Measurements from ENCODE around the gene NSD1.

Gene NSD1

DNA sequence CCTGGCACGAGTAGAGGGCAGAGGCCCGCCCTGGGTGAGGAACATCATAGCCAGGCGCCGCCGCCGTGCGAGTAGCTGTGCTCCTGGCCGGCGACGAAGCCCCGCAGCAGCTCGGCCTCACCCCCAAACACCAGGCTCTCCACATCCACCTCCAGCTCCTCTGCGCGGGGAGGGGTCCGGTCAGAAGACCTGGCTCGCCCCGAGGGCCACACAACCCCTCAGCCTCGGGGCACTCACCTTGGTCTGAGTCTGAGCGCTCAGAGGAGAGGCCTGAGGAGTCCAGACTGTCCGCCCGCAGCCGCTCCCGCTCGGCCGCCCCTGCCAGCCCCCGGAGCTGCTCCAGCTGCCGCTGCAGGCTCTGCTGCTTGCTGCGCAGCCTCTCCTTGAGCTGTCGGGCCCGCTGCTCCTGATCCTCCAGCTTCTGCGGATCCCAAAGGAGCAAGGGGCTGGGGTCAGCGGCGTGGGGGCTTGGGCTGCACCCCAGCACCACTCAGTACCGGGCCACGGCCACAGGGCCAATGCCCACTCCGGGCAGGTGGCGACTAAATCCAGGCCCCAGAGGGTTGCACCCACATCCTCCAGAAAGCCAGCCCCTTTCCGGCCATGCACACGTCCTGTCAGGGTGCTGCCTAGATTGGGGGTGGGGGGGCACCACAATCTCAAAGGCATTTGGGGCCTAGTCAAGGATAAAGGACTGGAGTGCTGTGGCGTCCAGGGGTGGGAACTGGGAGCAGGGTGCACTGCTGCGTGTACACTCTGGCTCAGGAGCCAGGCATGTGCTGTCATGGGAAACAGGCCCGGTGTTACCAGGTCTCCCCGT, 174.2 kb downstream of the NSD1 start:
- DNase-seq (ENCODE audit: low read depth in 2 of 2), result no peak

DNA sequence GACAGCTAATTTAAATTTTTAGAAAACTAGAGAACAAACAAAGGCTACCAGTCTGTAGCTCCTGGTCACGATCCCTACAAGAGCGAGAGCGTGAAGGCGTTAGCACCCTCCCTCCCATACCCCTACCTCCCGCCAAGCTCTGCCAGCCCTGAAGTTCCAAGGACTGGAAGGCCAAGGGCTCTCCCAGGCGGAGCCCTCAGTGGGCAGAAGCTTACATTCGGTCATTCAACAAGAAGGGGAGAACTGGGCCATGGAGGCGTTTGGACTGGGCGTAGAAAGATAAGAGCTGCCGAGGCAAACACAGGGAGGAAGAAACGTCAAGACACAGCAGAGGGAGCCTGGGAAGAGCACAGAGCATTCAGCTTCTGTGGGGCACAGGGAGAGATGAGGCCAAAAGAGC, 175.2 kb downstream of the NSD1 start:
- no peak for DNase-seq (ENCODE audit: low read depth in 2 of 2)

DNA sequence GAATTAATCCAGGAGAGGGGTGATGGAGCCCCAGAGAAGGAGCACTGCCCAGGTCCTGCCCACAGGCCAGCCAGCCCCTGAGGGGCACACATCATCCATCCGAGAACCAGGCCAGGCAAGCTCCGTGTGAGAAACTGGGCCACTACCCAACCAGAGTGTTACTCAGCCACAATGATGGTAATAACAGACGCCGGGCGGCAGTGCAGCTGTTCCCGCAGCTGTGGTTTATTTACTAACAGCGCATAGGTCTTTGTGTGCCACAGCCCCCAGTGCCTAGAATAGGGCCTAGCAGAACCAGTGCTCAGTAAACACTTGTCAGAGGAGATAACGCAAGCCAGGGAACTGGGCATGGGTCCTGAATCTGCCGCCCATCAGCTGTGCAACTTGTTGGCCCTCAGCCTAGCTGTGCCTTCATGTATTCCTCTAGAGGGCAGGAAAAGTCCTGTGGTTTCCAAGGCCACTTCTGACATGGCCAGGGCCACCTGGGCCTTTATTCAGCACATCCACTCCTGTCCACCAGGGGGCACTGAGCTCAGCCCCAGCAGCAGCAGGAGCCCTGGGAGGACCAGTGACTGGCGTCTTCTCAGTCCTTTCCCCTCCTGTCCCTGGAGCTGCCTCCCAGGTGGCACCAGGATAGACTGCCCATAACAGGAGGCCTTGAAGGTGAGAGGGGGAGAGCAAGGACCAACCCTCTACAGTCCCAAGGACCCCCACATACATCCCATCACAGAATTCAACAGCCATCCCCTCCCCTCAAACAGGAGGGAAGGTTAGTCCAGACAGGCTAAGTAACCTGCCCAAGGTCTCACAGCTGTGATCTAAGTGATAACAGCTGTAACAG, 176.0 kb downstream of the NSD1 start:
- no peak for DNase-seq (ENCODE audit: low read depth in 2 of 2)

DNA sequence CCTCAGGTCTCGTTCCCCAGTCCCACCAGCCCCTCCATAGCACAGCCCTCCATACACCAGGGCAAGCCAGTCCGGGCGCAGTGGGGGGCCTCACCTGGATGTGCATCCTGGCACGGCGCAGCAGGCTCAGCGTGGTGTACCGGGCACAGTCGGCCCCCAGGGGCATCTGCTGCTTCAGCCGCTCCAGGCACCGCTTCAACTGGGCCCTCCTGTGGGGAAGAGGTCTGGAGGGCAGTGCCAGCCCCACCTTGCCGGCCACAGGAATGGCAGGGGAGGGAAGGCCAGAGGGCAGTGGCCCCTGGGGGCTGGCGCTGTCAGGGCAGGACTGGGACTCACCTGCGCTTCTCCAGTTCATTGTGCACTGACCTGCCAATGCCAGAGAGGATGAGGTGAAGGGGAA, 176.8 kb downstream of the NSD1 start:
- DNase-seq (ENCODE audit: low read depth in 2 of 2), result no peak

DNA sequence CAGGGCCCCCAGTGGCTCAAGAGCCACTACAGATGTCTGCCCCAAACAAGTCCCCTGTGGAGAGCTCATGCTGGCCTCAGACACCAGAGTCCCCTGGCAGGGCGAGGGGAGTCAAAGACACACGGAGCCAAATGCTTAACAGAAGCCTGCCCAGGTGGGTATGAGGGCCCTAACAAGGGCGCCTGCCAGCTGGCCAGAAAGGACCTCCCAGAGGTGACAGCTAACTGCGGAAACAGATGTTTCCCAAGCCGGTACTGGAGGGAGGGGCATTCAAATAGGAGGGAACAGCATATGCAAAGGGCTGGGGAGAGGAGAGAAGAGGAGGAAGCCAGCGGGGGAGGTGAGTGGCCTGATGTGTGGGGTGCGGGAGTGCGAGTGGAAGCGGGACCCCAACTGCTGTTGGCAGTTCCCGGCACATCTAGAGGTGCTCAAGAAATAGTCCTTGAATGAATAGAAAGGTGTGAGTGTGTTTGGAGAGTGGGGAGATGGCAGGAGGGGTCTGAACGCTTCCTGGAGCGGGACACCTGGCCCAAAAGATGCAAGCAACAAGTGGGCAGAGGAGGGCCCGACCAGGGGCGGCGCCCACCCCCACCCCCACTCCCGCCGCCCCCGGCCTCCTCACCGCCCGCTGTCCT, 177.3 kb downstream of the NSD1 start:
- DNase-seq (ENCODE audit: low read depth in 2 of 2), result no peak

DNA sequence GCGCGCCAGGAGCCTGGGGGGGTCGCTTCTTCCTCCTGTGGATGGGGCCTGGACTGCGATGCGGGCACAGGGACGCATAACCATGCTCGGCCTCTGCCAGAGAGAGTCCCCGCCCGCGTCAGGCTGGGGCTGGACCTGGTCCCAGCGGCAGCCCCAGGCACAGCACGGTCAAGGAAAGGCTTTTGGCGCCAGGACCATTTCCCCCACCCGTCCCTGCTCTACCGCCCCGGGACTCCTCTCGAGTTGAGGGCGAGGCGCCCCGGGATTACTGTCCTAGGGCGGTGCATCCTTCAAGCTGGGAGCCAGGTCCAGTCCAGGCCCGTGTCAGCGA, 177.8 kb downstream of the NSD1 start:
- no peak for DNase-seq (ENCODE audit: low read depth in 2 of 2)

DNA sequence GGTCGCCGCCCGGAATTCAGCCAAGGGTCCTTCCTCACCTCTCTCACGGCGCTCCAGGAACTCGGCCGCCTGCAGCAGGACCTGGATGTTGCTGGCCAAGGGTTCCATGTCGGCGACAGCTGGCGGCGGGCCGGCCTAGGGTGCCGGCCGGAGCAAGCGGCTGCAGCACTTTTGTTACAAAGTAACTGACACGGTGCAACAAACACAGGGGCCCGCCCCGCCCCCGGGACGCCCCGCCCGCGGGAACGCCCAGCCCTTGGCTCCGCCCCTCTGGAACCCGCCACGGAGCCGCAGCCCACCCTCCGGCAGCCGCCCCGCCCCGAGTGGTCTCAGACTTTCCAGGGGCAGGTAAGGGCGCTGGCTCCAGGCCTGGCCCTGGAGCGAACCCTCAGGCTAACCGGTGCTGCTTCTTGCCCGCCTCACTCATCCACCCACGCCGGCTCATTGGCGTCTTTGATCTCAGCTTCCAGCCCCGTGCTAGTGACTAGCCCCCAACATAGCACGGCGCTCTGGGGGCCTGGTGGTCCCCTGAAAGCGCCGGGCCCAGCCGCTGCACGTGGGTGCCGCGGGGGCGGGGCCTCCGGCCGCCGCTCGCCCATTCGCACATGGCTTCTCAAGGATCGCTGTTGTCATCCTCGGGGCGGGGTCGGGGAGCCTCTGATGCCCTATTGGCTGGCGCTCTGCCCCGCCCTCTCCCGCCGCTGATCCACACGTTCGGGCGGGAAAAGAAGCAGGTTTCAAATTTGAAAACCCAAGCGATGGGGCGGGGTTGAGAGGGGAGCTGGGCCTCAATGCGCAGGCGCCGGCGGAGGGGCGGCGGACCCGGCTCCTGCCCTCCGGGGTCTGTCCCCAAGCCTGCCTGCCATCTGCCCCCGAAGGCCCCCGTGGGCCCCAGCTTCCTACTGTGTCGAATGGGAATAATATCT, 178.4 kb downstream of the NSD1 start, which contains the start of gene MXD3:
Gene MXD3, minus strand, starts transcription at position 176 of the 926 bp plus-strand sequence. Its CDS starts 68 bp downstream, at position 108.
- peak; percentile 83 to 85 for DNase-seq (ENCODE audit: low read depth in 2 of 2)

DNA sequence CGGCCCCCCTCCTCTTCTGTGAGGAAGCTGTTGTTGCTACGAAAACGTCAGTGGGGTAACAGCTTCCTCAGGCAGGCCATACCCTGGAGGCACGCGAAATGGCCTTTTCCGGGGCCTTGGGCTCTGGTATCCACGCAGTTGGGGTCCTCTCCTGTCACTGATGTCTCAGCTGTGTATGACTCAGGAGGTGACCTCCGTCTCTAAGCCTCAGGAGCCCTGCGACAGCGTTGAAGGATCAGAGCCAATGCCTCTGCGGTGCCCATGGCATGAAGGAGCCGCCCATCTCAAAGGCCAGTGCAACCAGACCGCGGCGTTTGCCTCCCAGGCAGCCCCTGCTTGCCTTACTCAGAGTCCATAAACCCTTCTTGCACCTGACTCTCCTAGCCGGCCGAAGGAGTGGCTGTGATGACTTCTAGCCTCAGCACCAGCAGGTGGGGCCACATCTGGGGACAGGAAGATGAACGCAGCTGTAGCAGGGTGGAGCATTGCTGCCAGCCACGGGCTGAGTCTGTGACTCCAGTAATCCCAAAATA, 179.1 kb downstream of the NSD1 start:
- DNase-seq (ENCODE audit: low read depth in 2 of 2), result no peak

DNA sequence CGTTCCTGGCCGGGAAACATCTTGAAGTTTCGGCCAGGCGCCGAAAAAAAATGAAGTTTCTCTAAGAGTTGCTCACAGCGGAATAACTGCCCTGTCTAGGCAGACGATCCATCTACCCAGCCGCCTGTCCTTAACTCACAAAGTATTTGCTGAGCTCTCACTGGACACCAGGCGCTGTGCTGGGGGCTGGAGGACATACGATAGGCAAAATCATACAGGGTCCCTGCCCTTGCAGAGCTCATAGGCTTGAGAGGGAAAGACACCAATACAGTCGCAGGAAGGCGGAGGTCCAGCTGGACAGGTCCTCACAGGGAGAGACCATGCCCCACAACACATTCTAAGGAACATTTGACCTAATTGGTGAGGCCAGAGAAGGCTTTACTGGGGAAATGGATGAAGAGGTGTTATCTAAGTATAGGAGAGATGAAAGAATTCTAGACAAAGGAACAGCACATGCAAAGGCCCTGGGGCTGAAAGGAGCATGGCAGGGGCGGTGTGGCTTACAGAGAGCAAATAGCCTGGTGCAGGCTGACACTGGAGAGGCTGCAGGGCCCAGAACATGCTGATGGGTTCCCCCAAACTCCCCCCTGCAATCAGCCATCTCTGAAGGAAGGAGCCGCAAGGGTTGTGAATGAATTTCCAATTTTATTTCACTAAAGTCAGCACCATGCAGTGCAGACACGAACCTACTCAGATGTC, 180.1 kb downstream of the NSD1 start:
- no peak for DNase-seq (ENCODE audit: low read depth in 2 of 2)

DNA sequence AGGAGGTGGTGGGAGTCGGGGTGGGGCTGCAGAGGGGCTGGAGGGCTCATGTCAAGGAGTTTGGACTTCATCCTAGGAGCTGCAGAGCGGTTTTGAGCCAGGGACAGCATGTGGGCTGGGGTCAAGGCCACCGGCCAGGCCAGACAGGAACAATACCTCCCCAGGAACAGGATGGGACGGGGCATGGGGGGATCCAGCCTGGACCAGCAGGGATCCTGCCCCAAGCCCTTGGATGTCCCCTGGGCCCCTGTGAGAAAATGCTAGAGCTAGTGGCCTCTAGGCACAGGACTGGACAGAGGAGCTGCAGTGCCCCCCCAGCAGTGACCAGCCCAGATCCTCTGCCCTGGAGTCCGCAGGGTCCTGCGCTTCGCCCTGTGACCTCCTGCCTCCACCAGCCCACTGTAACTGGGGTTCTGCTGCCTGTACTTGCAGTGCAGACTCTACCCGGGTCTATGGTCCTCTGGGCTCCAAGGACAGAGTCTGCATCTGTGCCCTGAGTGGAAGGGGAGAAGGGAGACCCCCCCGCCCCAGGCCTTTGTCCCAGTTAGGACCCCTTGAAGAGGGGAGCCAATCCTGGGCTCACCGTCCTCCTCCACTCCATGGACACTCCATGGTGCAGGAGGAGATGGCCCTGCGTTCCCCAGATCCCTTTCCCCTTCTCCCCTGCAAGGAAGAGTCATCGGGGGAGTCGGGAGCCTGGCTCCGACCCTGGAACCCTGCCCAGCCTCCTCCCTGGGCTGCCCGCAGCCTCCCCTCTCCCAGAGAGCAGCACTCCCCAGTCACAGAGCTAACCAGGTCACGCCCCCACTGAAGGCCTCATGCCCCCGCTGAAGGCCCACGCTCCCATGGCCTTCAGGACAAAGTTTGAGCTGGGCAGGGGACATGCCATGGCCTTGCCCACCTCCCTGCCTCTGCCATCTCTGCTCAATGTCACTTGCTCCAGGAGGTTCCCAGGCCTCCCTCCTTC, 181.1 kb downstream of the NSD1 start:
- DNase-seq (ENCODE audit: low read depth in 2 of 2), result no peak

DNA sequence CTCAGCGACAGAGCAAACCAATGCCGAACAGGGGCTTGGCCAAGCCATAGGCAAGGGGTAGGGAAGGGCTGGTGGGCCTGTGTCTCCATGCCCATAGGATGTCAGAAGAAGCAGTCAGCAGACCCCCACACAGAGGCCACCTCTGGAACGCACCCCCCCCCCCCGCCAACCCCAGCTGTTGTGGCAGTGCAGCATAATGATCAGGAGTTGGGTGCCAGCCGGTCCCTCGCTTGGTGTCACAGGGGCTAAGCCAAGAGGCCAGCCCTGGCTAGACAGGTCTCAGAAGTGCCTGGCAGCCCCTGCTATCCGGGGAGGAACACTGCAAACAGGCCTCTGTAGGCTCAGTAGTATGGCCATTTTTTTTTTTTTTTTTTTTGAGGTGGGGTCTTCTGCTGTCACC, 181.8 kb downstream of the NSD1 start:
- DNase-seq (ENCODE audit: low read depth in 2 of 2), result no peak

DNA sequence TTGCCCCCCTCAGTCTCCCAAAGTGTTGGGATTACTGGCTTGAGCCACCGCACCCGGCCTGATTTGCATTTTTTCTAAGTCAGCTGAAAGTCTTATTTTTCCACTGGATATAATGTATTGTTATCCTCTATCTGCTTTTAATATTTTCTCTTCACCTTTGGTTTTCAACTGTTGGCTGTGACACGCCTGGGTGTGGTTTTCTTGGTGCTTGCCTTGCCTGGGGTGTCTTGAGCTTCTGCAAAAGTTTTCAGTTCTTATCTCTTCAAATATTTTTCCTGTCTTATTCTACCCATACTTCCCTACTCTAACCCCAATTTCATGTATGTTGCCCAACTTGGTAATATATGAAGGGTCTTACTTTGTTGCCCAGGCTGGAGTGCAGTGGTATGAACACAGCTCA, 182.4 kb downstream of the NSD1 start:
- no peak for DNase-seq (ENCODE audit: low read depth in 2 of 2)

DNA sequence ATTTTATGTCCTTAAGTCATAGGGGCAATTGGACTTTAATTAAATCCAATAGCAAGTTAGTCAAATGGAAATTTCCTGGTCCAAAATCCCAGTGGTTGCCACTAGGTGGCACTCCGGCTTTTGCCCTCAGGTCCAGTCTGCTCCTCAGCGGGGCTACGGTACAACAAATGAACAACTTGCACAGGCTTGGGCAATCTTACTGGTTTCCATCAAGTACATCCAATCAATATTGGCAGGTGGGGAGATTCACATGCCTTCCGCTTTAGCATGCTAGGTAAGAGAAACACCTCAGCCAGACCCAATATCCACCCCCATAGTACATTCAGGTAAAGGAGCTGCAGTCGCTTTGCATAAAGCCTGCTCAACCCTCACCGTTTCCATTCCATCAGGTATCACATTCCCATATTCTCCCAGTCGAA, 184.4 kb downstream of the NSD1 start:
- peak; percentile 21 to 31 for DNase-seq (ENCODE audit: low read depth in 2 of 2)

DNA sequence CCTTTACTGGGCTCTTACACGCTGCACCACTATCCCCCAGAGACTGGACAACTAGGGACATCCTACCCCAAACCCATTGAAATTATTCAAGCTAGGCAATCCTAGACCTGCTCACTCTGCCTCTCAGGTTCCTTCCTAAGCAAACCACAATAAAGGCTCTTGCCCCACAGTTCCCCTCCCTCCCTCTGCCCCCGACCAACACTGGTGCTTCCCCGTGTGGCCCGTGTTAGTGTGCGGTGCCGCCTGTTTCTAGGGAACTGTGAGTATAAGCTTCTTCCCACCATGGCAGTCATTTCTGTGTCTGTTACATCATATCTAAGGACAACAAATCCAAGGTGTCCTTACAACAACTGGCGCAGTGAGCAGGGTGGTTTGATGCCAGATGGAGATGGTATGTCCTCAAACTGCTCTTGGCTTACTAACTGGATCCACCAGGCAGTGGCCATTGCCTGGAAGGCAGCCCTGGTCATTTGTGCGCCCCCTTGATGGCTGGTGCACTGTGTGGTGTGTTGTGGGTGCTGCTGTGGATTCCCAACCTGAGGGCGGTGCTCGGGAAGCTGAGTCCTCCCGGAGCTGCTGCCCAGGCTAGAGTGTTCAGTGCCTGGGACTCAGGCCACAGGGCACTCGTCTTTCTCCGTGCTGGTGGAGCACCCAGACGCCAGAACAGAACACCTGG, 186.5 kb downstream of the NSD1 start:
- DNase-seq (ENCODE audit: low read depth in 2 of 2), result no peak

DNA sequence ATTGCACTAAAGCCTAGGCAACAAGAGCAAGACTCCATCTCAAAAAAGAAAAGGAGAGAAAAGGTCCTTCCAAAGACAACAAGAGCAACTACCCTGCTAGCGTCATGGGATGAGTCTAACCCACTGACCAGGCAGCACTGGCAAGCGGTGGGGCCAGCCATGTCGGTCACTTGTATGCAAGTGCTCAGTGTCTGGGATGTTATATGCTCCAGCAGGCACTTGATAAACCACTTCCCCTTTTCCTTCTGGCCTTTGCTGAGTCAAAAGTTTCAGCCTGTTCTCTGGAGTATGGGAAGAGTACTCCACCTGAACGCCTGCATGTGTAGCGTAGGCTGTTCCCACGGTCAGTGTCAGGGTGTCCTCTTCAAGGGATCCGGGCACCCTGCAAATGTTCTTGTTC, 187.3 kb downstream of the NSD1 start:
- no peak for DNase-seq (ENCODE audit: low read depth in 2 of 2)

DNA sequence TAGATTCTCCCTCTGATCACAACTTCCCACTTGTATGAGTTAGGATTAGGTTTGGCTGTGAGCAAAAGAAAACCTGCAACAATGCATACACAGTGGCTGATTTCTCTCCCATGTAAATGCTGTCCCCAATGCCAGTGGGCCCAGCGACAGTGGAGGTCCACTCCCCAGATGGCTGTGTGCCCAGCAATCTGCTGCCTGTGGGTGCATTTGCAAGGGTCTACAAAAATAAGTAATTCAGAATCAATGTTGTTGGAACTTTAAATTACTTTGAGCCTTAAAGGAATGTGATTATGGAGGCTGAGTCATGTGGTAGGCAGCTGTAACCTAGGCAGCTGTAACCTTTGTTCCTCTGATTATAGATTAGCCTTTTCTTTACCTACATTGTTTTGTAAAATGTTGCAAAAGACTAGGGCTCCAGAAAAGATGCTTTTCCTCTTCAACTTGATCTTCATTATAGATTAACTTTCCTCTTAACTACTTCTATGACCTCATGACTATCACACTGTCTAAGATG, 192.4 kb downstream of the NSD1 start:
- no peak for DNase-seq (ENCODE audit: low read depth in 2 of 2)

DNA sequence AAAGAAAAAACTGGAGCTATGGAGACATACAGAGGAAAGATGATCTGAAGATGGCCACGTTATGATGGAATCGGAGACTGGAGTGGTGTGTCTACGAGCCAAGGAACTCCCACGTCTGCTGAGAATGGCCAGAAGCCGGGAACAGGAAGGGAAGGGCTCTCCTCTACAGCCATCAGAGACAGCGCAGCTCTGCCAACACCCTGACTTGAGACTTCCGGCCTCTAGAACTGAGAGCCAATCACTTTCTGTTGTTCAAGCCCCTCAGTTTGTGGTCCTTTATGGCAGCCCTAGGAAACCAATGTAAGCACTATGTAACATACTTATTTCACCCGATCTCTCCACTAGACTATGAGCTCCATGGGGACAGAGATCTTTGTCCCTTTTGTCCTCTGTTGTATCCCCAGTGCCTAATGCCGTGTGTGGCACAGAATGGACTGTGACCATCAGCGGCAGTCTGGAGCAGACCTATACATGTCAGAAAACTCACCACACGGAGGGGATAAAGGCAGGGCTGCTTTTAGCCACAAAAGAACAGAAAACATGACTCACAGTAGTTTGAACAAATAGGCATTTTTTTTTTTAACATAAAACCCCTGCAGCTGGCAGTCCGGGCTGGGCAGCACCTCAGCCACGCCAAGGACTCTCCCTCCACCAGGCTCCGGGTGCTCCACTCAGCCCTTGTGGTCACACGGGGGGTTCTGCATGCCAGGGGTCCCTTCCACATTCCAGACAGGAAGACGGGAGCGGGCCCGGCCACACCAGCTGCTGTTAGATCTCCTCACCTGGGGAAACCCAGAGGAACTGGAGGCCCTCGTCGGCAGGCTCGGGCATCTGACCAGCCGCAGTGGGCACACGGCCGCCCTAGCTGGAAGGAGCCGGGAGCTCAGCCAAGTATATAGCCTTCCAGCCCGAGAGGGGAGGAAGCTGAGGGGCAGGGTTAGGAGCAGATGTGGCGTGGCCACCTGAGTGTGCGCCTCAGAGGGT, 194.3 kb downstream of the NSD1 start:
- no peak for DNase-seq (ENCODE audit: low read depth in 2 of 2)

Measured in fibroblast of skin of left biceps (primary cell).